ENCODE results near the gene SCYL1. TPM values are rescaled to one million over a fixed set of nuclear protein-coding genes. Genes with fewer than 3 reads are reported as not detected.

SCYL1 gene
- total RNA-seq, 2 donors from 2014 or later, result 84.5 to 112 TPM

- H3K27ac Mint-ChIP-seq, result no peak within 1 kb of the TSS
- peak; percentile 93 for DNase-seq (ENCODE audit: low spot score)
- ATAC-seq, result peak; percentile 47 to 69
- H3K36me3 Mint-ChIP-seq, result peaks cover 9% of the 10 kb centered on the region
- no peaks in the 10 kb centered on the region for H3K27me3 Mint-ChIP-seq
- no peaks in the 10 kb centered on the region for H3K9me3 Mint-ChIP-seq
- no peak within 1 kb of the TSS for H3K4me3 Mint-ChIP-seq
- peaks cover 34 to 44% of the 10 kb centered on the region in 2 donors for H3K4me1 Mint-ChIP-seq (ENCODE audit: low read depth in 2 of 2)
Measured at GRCh38 chr11:65498977-65499712, 25.7 kb upstream of the SCYL1 start, which contains the start of gene MALAT1. Gene MALAT1 (plus strand): TSS chr11:65499045.

- no peak overlapping the region for H3K27ac Mint-ChIP-seq
- ATAC-seq, result no peak
- H3K9me3 Mint-ChIP-seq, result no peaks in the 10 kb centered on the region
- no peak for DNase-seq (ENCODE audit: low spot score)
- peaks cover 35 to 47% of the 10 kb centered on the region in 2 donors for H3K4me1 Mint-ChIP-seq (ENCODE audit: low read depth in 2 of 2)
- H3K4me3 Mint-ChIP-seq, result no peak overlapping the region
- H3K27me3 Mint-ChIP-seq, result no peaks in the 10 kb centered on the region
- peaks cover 16% of the 10 kb centered on the region for H3K36me3 Mint-ChIP-seq
Measured at GRCh38 chr11:65499713-65500386, 25.0 kb upstream of the SCYL1 start.

- Mint-ChIP-seq H3K4me3 (no peak overlapping the region), H3K9me3 (no peaks in the 10 kb centered on the region), H3K36me3 (peaks cover 21% of the 10 kb centered on the region), H3K4me1 (ENCODE audit: low read depth in 2 of 2) (peaks cover 40 to 51% of the 10 kb centered on the region in 2 donors), H3K27me3 (no peaks in the 10 kb centered on the region), H3K27ac (no peak overlapping the region)
- DNase-seq (ENCODE audit: low spot score) (no peak), ATAC-seq (no peak)
Measured at GRCh38 chr11:65500387-65501185, 24.3 kb upstream of the SCYL1 start.

GRCh38 chr11:65501186-65501471, 23.8 kb upstream of the SCYL1 start:
- ATAC-seq, result no peak
- H3K9me3 Mint-ChIP-seq, result no peaks in the 10 kb centered on the region
- DNase-seq (ENCODE audit: low spot score), result no peak
- no peak overlapping the region for H3K27ac Mint-ChIP-seq
- no peak overlapping the region for H3K4me3 Mint-ChIP-seq
- peaks cover 44 to 57% of the 10 kb centered on the region in 2 donors for H3K4me1 Mint-ChIP-seq (ENCODE audit: low read depth in 2 of 2)
- H3K27me3 Mint-ChIP-seq, result no peaks in the 10 kb centered on the region
- H3K36me3 Mint-ChIP-seq, result peaks cover 26% of the 10 kb centered on the region

- Mint-ChIP-seq H3K36me3 (peaks cover 31% of the 10 kb centered on the region), H3K4me1 (ENCODE audit: low read depth in 2 of 2) (peaks cover 44 to 57% of the 10 kb centered on the region in 2 donors), H3K27ac (no peak overlapping the region), H3K4me3 (no peak overlapping the region), H3K27me3 (no peaks in the 10 kb centered on the region), H3K9me3 (no peaks in the 10 kb centered on the region)
- ATAC-seq (no peak), DNase-seq (ENCODE audit: low spot score) (no peak)
Measured at GRCh38 chr11:65501472-65502273, 23.2 kb upstream of the SCYL1 start.

GRCh38 chr11:65502274-65502554, 22.7 kb upstream of the SCYL1 start:
- Mint-ChIP-seq H3K36me3 (peaks cover 31% of the 10 kb centered on the region), H3K27me3 (no peaks in the 10 kb centered on the region), H3K4me1 (ENCODE audit: low read depth in 2 of 2) (peaks cover 44 to 57% of the 10 kb centered on the region in 2 donors), H3K4me3 (no peak overlapping the region), H3K9me3 (no peaks in the 10 kb centered on the region), H3K27ac (no peak overlapping the region)
- no peak for DNase-seq (ENCODE audit: low spot score)
- no peak for ATAC-seq

GRCh38 chr11:65502555-65503367, 22.1 kb upstream of the SCYL1 start:
- ATAC-seq (no peak), DNase-seq (ENCODE audit: low spot score) (no peak)
- peaks cover 31% of the 10 kb centered on the region for H3K36me3 Mint-ChIP-seq
- H3K9me3 Mint-ChIP-seq, result no peaks in the 10 kb centered on the region
- H3K27me3 Mint-ChIP-seq, result no peaks in the 10 kb centered on the region
- H3K4me1 Mint-ChIP-seq (ENCODE audit: low read depth in 2 of 2), result peaks cover 48 to 62% of the 10 kb centered on the region in 2 donors
- H3K27ac Mint-ChIP-seq, result no peak overlapping the region
- no peak overlapping the region for H3K4me3 Mint-ChIP-seq

GRCh38 chr11:65503368-65503948, 21.4 kb upstream of the SCYL1 start:
- no peak overlapping the region for H3K27ac Mint-ChIP-seq
- no peak for DNase-seq (ENCODE audit: low spot score)
- ATAC-seq, result no peak
- H3K27me3 Mint-ChIP-seq, result no peaks in the 10 kb centered on the region
- H3K9me3 Mint-ChIP-seq, result no peaks in the 10 kb centered on the region
- peaks cover 31% of the 10 kb centered on the region for H3K36me3 Mint-ChIP-seq
- H3K4me1 Mint-ChIP-seq (ENCODE audit: low read depth in 2 of 2), result peaks cover 49 to 64% of the 10 kb centered on the region in 2 donors
- no peak overlapping the region for H3K4me3 Mint-ChIP-seq

GRCh38 chr11:65503949-65504673, 20.8 kb upstream of the SCYL1 start:
- no peak for ATAC-seq

GRCh38 chr11:65504674-65505465, 20.0 kb upstream of the SCYL1 start:
- H3K9me3 Mint-ChIP-seq, result no peaks in the 10 kb centered on the region
- ATAC-seq (no peak), DNase-seq (ENCODE audit: low spot score) (no peak)
- no peaks in the 10 kb centered on the region for H3K27me3 Mint-ChIP-seq
- peaks cover 31% of the 10 kb centered on the region for H3K36me3 Mint-ChIP-seq
- H3K4me1 Mint-ChIP-seq (ENCODE audit: low read depth in 2 of 2), result peaks cover 49 to 64% of the 10 kb centered on the region in 2 donors
- H3K4me3 Mint-ChIP-seq, result no peak overlapping the region
- no peak overlapping the region for H3K27ac Mint-ChIP-seq

More at GRCh38 chr11:65503949-65504673, 20.8 kb upstream of the SCYL1 start:
- H3K9me3 Mint-ChIP-seq, result no peaks in the 10 kb centered on the region
- no peak overlapping the region for H3K27ac Mint-ChIP-seq
- DNase-seq (ENCODE audit: low spot score), result no peak
- H3K36me3 Mint-ChIP-seq, result peaks cover 31% of the 10 kb centered on the region
- H3K4me3 Mint-ChIP-seq, result no peak overlapping the region
- no peaks in the 10 kb centered on the region for H3K27me3 Mint-ChIP-seq
- H3K4me1 Mint-ChIP-seq (ENCODE audit: low read depth in 2 of 2), result peaks cover 49 to 64% of the 10 kb centered on the region in 2 donors

GRCh38 chr11:65505466-65506289, 19.2 kb upstream of the SCYL1 start:
- ATAC-seq, result no peak
- Mint-ChIP-seq H3K27ac (no peak overlapping the region), H3K27me3 (no peaks in the 10 kb centered on the region)

More at GRCh38 chr11:65505466-65506289, 19.2 kb upstream of the SCYL1 start:
- Mint-ChIP-seq H3K4me3 (no peak overlapping the region), H3K9me3 (no peaks in the 10 kb centered on the region), H3K4me1 (ENCODE audit: low read depth in 2 of 2) (peaks cover 53 to 67% of the 10 kb centered on the region in 2 donors), H3K36me3 (peaks cover 31% of the 10 kb centered on the region)
- no peak for DNase-seq (ENCODE audit: low spot score)
